GM12878 (cell line): ENCODE results near the gene MRPL32. TPM values are rescaled to one million over a fixed set of nuclear protein-coding genes. Genes with fewer than 3 reads are reported as not detected.

ENCODE experiments used
- ATAC-seq: fragments of 200-7000 bp; cut with Tn5 transposase; 3 replicates; pipeline ENCODE4 v1.9.1; 2020; ENCODE audit warnings: mild to moderate bottlenecking, moderate library complexity
- BruUV-seq: library from RNA; stranded (reverse); fragments of 400-500 nt; replicated peaks from 2 replicates; lab custom pipeline; 2021; lab: Mats Ljungman, UMichigan
- CTCF ChIA-PET: fragments of 300-600 bp; sonication (Branson Sonifier 250); formaldehyde crosslinking; extraction: SDS; loops from one replicate; lab custom pipeline; 2021; ENCODE audit warnings: inconsistent platforms; lab: Yijun Ruan, JAX
- POLR2A ChIA-PET: fragments of 350-600 bp; formaldehyde crosslinking; extraction: SDS; loops from one replicate; lab custom pipeline; 2021; ENCODE audit warnings: inconsistent platforms; lab: Charles Lee
- RAD21 ChIA-PET: fragments of 300-600 bp; sonication (Branson Sonifier 250); formaldehyde crosslinking; loops from one replicate; lab custom pipeline; 2023; ENCODE audit warnings: antibody characterized with exemption; ENCODE audit not compliant: unreplicated experiment; lab: Charles Lee
- SMC1A ChIA-PET: fragments of 300-600 bp; sonication (Branson Sonifier 250); formaldehyde crosslinking; loops from one replicate; lab custom pipeline; 2023; ENCODE audit not compliant: unreplicated experiment, uncharacterized antibody; lab: Charles Lee
- DNase-seq: peaks from one replicate; pipeline ENCODE4 v3.0.0-alpha.2; 2011; ENCODE audit warnings: low read depth, low spot score
- FAIRE-seq: peaks from 3 replicates; lab custom pipeline; 2011; peaks lifted over from hg19 to GRCh38; lab: Jason Lieb, UNC
- H2AFZ ChIP-seq: 2 replicates; pipeline ENCODE4 v1.6.0; 2011; ENCODE audit warnings: low read depth, low read length, control low read depth; ENCODE audit not compliant: control insufficient read depth
- H3K27ac ChIP-seq: 2 replicates; pipeline ENCODE4 v1.5.1; 2011; ENCODE audit warnings: control low read depth; ENCODE audit not compliant: control insufficient read depth, insufficient read depth
- H3K27me3 ChIP-seq, 2 experiments: replicated peaks in 1 of 2; 2 replicates each; pipeline versions ENCODE4 v1.6.0 to v1.6.1; 2011; ENCODE audit warnings: low read length in 1 of 2; ENCODE audit not compliant: control insufficient read depth in 2 of 2, insufficient read depth in 2 of 2
- H3K36me3 ChIP-seq, 2 experiments: 2 replicates each; pipeline ENCODE4 v1.5.1; 2011; ENCODE audit warnings: low read length in 1 of 2; ENCODE audit not compliant: control insufficient read depth in 2 of 2, insufficient read depth in 2 of 2
- H3K4me1 ChIP-seq: 2 replicates; pipeline ENCODE4 v1.6.1; 2011; ENCODE audit warnings: mild to moderate bottlenecking, low read length, moderate library complexity, mixed read lengths; ENCODE audit not compliant: control insufficient read depth, insufficient read depth
- H3K4me2 ChIP-seq: 2 replicates; pipeline ENCODE4 v1.6.0; 2011; ENCODE audit warnings: control low read depth; ENCODE audit not compliant: control insufficient read depth, insufficient read depth
- H3K4me3 ChIP-seq: fragments of 200-600 bp; sonication (generic); 2 replicates; pipeline ENCODE4 v1.5.1; 2016
- H3K79me2 ChIP-seq: 2 replicates; pipeline ENCODE4 v1.6.0; 2011; ENCODE audit warnings: low read length; ENCODE audit not compliant: control insufficient read depth, insufficient read depth
- H3K9ac ChIP-seq: 2 replicates; pipeline ENCODE4 v1.8.0; 2011; ENCODE audit warnings: low read length, control low read depth, mixed read lengths; ENCODE audit not compliant: control insufficient read depth, insufficient read depth
- H3K9me3 ChIP-seq: replicated peaks from 3 replicates; pipeline ENCODE4 v1.5.1; 2011; ENCODE audit warnings: mild to moderate bottlenecking, low read length; ENCODE audit not compliant: control insufficient read depth, insufficient read depth
- H4K20me1 ChIP-seq: 2 replicates; pipeline ENCODE4 v1.6.0; 2011; ENCODE audit not compliant: control insufficient read depth, insufficient read depth
- ATF7 ChIP-seq: fragments of 450-650 bp; IDR thresholded peaks from 2 replicates; pipeline ENCODE4 v1.6.1; 2016; ENCODE audit warnings: low read depth, mild to moderate bottlenecking
- EED ChIP-seq: sonication (generic); IDR thresholded peaks from 2 replicates; pipeline ENCODE4 v1.6.1; 2016; ENCODE audit warnings: antibody characterized with exemption, low read depth
- HCFC1 ChIP-seq: fragments of 150-350 bp; IDR thresholded peaks from 2 replicates; pipeline ENCODE4 v1.6.1; 2014; ENCODE audit warnings: low read length
- MTA2 ChIP-seq: fragments of 450-650 bp; IDR thresholded peaks from 2 replicates; pipeline ENCODE4 v1.6.1; 2016; ENCODE audit warnings: low read depth, mild to moderate bottlenecking, moderate library complexity
- NR2C1 ChIP-seq: fragments of 450-650 bp; IDR thresholded peaks from 2 replicates; pipeline ENCODE4 v1.6.1; 2017; ENCODE audit warnings: antibody characterized with exemption, mild to moderate bottlenecking, moderate library complexity
- SMC3 ChIP-seq: IDR thresholded peaks from 2 replicates; pipeline ENCODE4 v1.6.1; 2011; ENCODE audit warnings: low read length, improper control_type of control experiment, borderline replicate concordance
- TCF3 ChIP-seq: IDR thresholded peaks from 2 replicates; pipeline ENCODE4 v1.6.1; 2012; ENCODE audit warnings: low read depth, mild to moderate bottlenecking, low read length, borderline replicate concordance; ENCODE audit not compliant: insufficient read depth
- ZSCAN29 ChIP-seq: fragments of 450-650 bp; IDR thresholded peaks from 2 replicates; pipeline ENCODE4 v1.6.1; 2017; ENCODE audit warnings: mild to moderate bottlenecking, moderate library complexity
- WGBS: methylation state at CpG from one replicate; pipeline ENCODE4 v1.1.6; 2016; ENCODE audit warnings: low lambda C conversion rate; ENCODE audit not compliant: insufficient replicate concordance, insufficient coverage; ENCODE audit errors: missing lambda C conversion rate; 5-methylcytosine and 5-hydroxymethylcytosine counted together
- in situ Hi-C: fragments of 300-500 bp; cut with MboI; formaldehyde crosslinking; loops from 9 replicates; pipeline ENCODE4 v1.14.3; 2018; ENCODE audit warnings: mixed read lengths
- intact Hi-C: fragments of 100-400 bp; cut with micrococcal nuclease; formaldehyde crosslinking; loops from one replicate; pipeline ENCODE4 v1.14.2; 2022; ENCODE audit not compliant: unreplicated experiment
- polyA plus RNA-seq, 11 experiments: library from polyadenylated mRNA; depleted of rRNA in 4 of 11; unstranded in 6 of 11; stranded (reverse) in 5 of 11; fragments of >200 nt; fragmentation: Nextera tagmentation in 4 of 11; fragmentation: Illumina TruSeq in 1 of 11; extraction: Ambion mirVana in 4 of 11; extraction: Trizol in 1 of 11; gene quantifications; 1 replicate in 1 of 11; 2 replicates in 10 of 11; pipeline versions ENCODE4 v1.2.1 to v1.2.3, GENCODE V29; 2011 to 2016; ENCODE audit warnings: inconsistent platforms in 2 of 11, missing spikeins in 2 of 11, low read depth in 1 of 11
- total RNA-seq, 4 experiments: library from RNA; depleted of rRNA in 3 of 4; stranded (reverse); fragments of >200 nt in 3 of 4; fragmentation: Illumina TruSeq in 1 of 4; extraction: Trizol in 1 of 4; gene quantifications; 2 replicates each; pipeline versions ENCODE4 v1.2.1 to v1.2.3, GENCODE V29; 2013 to 2021
- TF ChIP-seq, protein P1 (sequence below): IDR thresholded peaks from 2 replicates; pipeline ENCODE4 v1.6.1; 2011; ENCODE audit warnings: borderline replicate concordance, low read depth, mild to moderate bottlenecking, moderate library complexity, mixed read lengths, low read length; ENCODE audit not compliant: insufficient read depth; ENCODE audit errors: extremely low read length
- TF ChIP-seq, protein P2 (sequence below): IDR thresholded peaks from 2 replicates; pipeline ENCODE4 v1.6.1; 2011; ENCODE audit warnings: borderline replicate concordance, low read depth, mild to moderate bottlenecking, moderate library complexity, low read length; ENCODE audit not compliant: insufficient read depth, poor library complexity, severe bottlenecking

Gene MRPL32
- total and polyA plus RNA-seq, 10 of the 15 experiments (the other 5 are each of a cell fraction or from before 2014, with no cell fraction given) = 65.3 to 339 (median 112) TPM

DNA sequence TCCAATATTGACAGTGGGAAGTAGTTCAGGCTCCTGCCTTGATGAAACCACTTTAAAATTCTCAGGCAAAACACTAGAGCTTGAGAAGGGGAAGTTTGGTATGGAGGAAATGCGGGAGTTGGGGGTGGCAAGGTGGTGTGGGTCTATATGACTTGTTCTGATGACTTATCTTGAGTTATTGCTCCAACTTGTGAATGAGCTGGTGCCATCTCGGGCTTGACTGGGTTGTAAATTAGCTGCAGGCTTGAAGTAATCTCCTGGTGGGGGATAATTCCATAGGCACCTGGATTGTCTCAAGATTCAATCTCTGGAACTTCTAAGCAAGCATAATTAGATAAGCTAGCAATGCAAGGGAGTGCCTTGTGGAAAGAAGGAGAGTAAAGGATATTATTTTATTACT is 29.0 kb downstream of the MRPL32 start:
- Histone ChIP-seq H3K79me2 (no peaks in the 10 kb centered on the region), H3K27ac (no peak overlapping the region), H3K9ac (no peak overlapping the region), H3K4me3 (no peak overlapping the region)
- 28% methylated on average over 2 of the region's 2 CpGs for WGBS
- TF ChIP-seq HCFC1 (no peak), MTA2 (no peak), ZSCAN29 (no peak), TCF3 (no peak), NR2C1 (no peak), ATF7 (no peak), EED (no peak), SMC3 (no peak)
- TF ChIP-seq, protein P1, sequence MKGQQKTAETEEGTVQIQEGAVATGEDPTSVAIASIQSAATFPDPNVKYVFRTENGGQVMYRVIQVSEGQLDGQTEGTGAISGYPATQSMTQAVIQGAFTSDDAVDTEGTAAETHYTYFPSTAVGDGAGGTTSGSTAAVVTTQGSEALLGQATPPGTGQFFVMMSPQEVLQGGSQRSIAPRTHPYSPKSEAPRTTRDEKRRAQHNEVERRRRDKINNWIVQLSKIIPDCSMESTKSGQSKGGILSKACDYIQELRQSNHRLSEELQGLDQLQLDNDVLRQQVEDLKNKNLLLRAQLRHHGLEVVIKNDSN = no peak
- TF ChIP-seq, protein P2, sequence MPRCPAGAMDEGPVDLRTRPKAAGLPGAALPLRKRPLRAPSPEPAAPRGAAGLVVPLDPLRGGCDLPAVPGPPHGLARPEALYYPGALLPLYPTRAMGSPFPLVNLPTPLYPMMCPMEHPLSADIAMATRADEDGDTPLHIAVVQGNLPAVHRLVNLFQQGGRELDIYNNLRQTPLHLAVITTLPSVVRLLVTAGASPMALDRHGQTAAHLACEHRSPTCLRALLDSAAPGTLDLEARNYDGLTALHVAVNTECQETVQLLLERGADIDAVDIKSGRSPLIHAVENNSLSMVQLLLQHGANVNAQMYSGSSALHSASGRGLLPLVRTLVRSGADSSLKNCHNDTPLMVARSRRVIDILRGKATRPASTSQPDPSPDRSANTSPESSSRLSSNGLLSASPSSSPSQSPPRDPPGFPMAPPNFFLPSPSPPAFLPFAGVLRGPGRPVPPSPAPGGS = no peak
- TF ChIP-seq, all 136 proteins: peak for 0
- Histone ChIP-seq H3K4me2 (no peak overlapping the region), H3K27me3 (no peaks in the 10 kb centered on the region), H4K20me1 (no peaks in the 10 kb centered on the region), H3K36me3 (no peaks in the 10 kb centered on the region), H3K4me1 (no peaks in the 10 kb centered on the region), H2AFZ (peak overlapping the region; percentile 2; the same call in 1 of the 2 replicates), H3K9me3 (no peaks in the 10 kb centered on the region; the same call in none of the 3 replicates)
- BruUV-seq = no TSS peak
- FAIRE-seq (no peak), DNase-seq (no peak), ATAC-seq (peak; percentile 13; the same call in 2 of the 3 replicates)
- POLR2A ChIA-PET = interaction anchor here (2.1 kb wide), 1 partner anchor 14 kb away, joined by 11 read pairs; no protein-coding TSS in a partner anchor
- intact Hi-C loops (no loop called here), in situ Hi-C loops (no loop called here)
- CTCF ChIA-PET = interaction anchor here (0.5 to 3.3 kb wide), 13 partner anchors 8 to 984 kb away, joined by 3 to 22 read pairs (median 5); partner anchors contain the start of gene C7orf25
- RAD21 ChIA-PET = interaction anchor here (1.0 to 3.8 kb wide), 10 partner anchors 11 to 301 kb away, joined by 3 to 17 read pairs (median 5); partner anchors contain the start of genes MRPL32 and PSMA2
- SMC1A ChIA-PET = interaction anchor here (0.6 to 3.4 kb wide), 20 partner anchors 9 to 1027 kb away, joined by 3 to 23 read pairs (median 4); no protein-coding TSS in a partner anchor
